SK-N-SH treated with all-trans-retinoic acid at 6 μM for 48 hours (cell line): ENCODE data around the gene ST6GALNAC3.

ENCODE experiments used
- ATAC-seq: fragments of 200-7000 bp; cut with Tn5 transposase; 3 replicates; pipeline ENCODE4 v1.9.1; 2020; ENCODE audit warnings: mild to moderate bottlenecking, moderate library complexity
- BACH2 ChIP-seq: fragments of 250-450 bp; sonication (Bioruptor Pico); IDR thresholded peaks from 2 replicates; pipeline ENCODE4 v1.9.0; 2021; ENCODE audit warnings: mild to moderate bottlenecking, borderline replicate concordance
- ESRRG ChIP-seq: fragments of 250-450 bp; sonication (Bioruptor Pico); IDR thresholded peaks from 2 replicates; pipeline ENCODE4 v1.6.1; 2021; ENCODE audit warnings: mild to moderate bottlenecking
- GLIS3 ChIP-seq: fragments of 250-450 bp; sonication (Bioruptor Pico); IDR thresholded peaks from 2 replicates; pipeline ENCODE4 v1.5.0; 2020; ENCODE audit warnings: mild to moderate bottlenecking, moderate library complexity
- ISL1 ChIP-seq: fragments of 250-450 bp; sonication (Bioruptor Pico); IDR thresholded peaks from 2 replicates; pipeline ENCODE4 v2.1.2; 2022; ENCODE audit warnings: mild to moderate bottlenecking, moderate library complexity
- OSR1 ChIP-seq: fragments of 250-450 bp; sonication (Bioruptor Pico); IDR thresholded peaks from 2 replicates; pipeline ENCODE4 v1.8.0; 2022; ENCODE audit warnings: moderate library complexity, mild to moderate bottlenecking, inconsistent platforms
- PPARA ChIP-seq: fragments of 250-450 bp; sonication (Bioruptor Pico); IDR thresholded peaks from 2 replicates; pipeline ENCODE4 v1.5.0; 2020; ENCODE audit warnings: mild to moderate bottlenecking, borderline replicate concordance
- SNAI2 ChIP-seq: fragments of 250-450 bp; sonication (Bioruptor Pico); IDR thresholded peaks from 2 replicates; pipeline ENCODE4 v1.5.0; 2020; ENCODE audit warnings: mild to moderate bottlenecking, moderate library complexity
- TCF4 ChIP-seq: fragments of 250-450 bp; sonication (Bioruptor Pico); IDR thresholded peaks from 2 replicates; pipeline ENCODE4 v1.8.0; 2021; ENCODE audit warnings: mild to moderate bottlenecking, moderate library complexity, borderline replicate concordance
- TOX ChIP-seq: fragments of 250-450 bp; sonication (Bioruptor Pico); IDR thresholded peaks from 2 replicates; pipeline ENCODE4 v1.8.0; 2021; ENCODE audit warnings: mild to moderate bottlenecking, moderate library complexity, borderline replicate concordance
- ZC3H10 ChIP-seq: fragments of 250-450 bp; sonication (Bioruptor Pico); IDR thresholded peaks from 2 replicates; pipeline ENCODE4 v1.5.1; 2021; ENCODE audit warnings: mild to moderate bottlenecking, moderate library complexity
- ZFP3 ChIP-seq: fragments of 250-450 bp; sonication (Bioruptor Pico); IDR thresholded peaks from 2 replicates; pipeline ENCODE4 v1.5.0; 2020; ENCODE audit warnings: mild to moderate bottlenecking, moderate library complexity
- ZFP30 ChIP-seq: fragments of 450-650 bp; formaldehyde crosslinking; IDR thresholded peaks from 2 replicates; pipeline ENCODE4 v1.5.0; 2022; ENCODE audit warnings: mild to moderate bottlenecking, moderate library complexity
- ZNF565 ChIP-seq: fragments of 450-650 bp; formaldehyde crosslinking; conservative IDR thresholded peaks from 2 replicates; pipeline ENCODE4 v1.5.0; 2020; ENCODE audit warnings: low read depth, mild to moderate bottlenecking, moderate library complexity
- ZNF8 ChIP-seq: fragments of 450-650 bp; formaldehyde crosslinking; IDR thresholded peaks from 2 replicates; pipeline ENCODE4 v1.5.0; 2020; ENCODE audit warnings: mild to moderate bottlenecking, moderate library complexity
- TF ChIP-seq, protein P1 (sequence below): fragments of 250-450 bp; sonication (Bioruptor Pico); IDR thresholded peaks from 2 replicates; pipeline ENCODE4 v1.8.0; 2020; ENCODE audit warnings: mild to moderate bottlenecking, moderate library complexity, borderline replicate concordance
- TF ChIP-seq, protein P2 (sequence below): fragments of 250-450 bp; sonication (Bioruptor Pico); IDR thresholded peaks from 2 replicates; pipeline ENCODE4 v1.5.0; 2020; ENCODE audit warnings: mild to moderate bottlenecking, moderate library complexity
- TF ChIP-seq, protein P3 (sequence below): fragments of 250-450 bp; sonication (Bioruptor Pico); IDR thresholded peaks from 2 replicates; pipeline ENCODE4 v1.5.1; 2020; ENCODE audit warnings: low read depth, mild to moderate bottlenecking, moderate library complexity
- TF ChIP-seq, protein P4 (sequence below): fragments of 250-450 bp; sonication (Bioruptor Pico); IDR thresholded peaks from 2 replicates; pipeline ENCODE4 v1.8.0; 2021; ENCODE audit warnings: low read depth, mild to moderate bottlenecking, moderate library complexity, borderline replicate concordance

ST6GALNAC3 gene

DNA sequence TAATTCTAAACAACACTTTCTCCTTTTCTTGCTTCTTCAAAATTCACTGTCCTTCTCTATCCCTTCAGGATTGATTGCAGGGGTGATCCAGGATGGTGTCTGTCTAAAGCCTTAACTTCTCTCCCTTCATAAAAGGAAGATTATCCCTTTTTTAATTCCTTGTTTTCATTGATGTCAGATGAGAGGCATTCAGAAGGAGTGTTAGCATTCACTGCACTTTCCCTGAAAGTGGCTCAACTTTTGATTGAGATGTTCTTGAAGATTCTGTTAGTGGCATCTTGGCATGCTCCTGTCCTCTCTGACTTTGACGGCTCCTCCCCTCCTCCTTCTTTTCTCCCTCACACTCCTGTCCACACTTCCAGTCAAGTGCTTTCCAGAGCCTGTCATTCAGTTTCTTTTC lies 71.6 kb downstream of the ST6GALNAC3 start:
- TF ChIP-seq ZFP30 (CRISPR knock-in tag) (no peak), OSR1 (CRISPR knock-in tag) (no peak), ZNF565 (CRISPR knock-in tag) (no peak), PPARA (no peak), ZC3H10 (CRISPR knock-in tag) (no peak), SNAI2 (CRISPR knock-in tag) (no peak), ISL1 (CRISPR knock-in tag) (no peak), TCF4 (CRISPR knock-in tag) (no peak), ZFP3 (no peak), BACH2 (no peak), ZNF8 (no peak)
- TF ChIP-seq, protein P1, sequence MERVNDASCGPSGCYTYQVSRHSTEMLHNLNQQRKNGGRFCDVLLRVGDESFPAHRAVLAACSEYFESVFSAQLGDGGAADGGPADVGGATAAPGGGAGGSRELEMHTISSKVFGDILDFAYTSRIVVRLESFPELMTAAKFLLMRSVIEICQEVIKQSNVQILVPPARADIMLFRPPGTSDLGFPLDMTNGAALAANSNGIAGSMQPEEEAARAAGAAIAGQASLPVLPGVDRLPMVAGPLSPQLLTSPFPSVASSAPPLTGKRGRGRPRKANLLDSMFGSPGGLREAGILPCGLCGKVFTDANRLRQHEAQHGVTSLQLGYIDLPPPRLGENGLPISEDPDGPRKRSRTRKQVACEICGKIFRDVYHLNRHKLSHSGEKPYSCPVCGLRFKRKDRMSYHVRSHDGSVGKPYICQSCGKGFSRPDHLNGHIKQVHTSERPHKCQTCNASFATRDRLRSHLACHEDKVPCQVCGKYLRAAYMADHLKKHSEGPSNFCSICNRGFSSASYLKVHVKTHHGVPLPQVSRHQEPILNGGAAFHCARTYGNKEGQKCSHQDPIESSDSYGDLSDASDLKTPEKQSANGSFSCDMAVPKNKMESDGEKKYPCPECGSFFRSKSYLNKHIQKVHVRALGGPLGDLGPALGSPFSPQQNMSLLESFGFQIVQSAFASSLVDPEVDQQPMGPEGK = no peak
- TF ChIP-seq, protein P2, sequence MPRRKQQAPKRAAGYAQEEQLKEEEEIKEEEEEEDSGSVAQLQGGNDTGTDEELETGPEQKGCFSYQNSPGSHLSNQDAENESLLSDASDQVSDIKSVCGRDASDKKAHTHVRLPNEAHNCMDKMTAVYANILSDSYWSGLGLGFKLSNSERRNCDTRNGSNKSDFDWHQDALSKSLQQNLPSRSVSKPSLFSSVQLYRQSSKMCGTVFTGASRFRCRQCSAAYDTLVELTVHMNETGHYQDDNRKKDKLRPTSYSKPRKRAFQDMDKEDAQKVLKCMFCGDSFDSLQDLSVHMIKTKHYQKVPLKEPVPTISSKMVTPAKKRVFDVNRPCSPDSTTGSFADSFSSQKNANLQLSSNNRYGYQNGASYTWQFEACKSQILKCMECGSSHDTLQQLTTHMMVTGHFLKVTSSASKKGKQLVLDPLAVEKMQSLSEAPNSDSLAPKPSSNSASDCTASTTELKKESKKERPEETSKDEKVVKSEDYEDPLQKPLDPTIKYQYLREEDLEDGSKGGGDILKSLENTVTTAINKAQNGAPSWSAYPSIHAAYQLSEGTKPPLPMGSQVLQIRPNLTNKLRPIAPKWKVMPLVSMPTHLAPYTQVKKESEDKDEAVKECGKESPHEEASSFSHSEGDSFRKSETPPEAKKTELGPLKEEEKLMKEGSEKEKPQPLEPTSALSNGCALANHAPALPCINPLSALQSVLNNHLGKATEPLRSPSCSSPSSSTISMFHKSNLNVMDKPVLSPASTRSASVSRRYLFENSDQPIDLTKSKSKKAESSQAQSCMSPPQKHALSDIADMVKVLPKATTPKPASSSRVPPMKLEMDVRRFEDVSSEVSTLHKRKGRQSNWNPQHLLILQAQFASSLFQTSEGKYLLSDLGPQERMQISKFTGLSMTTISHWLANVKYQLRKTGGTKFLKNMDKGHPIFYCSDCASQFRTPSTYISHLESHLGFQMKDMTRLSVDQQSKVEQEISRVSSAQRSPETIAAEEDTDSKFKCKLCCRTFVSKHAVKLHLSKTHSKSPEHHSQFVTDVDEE (CRISPR knock-in tag) = no peak
- TF ChIP-seq, protein P3, sequence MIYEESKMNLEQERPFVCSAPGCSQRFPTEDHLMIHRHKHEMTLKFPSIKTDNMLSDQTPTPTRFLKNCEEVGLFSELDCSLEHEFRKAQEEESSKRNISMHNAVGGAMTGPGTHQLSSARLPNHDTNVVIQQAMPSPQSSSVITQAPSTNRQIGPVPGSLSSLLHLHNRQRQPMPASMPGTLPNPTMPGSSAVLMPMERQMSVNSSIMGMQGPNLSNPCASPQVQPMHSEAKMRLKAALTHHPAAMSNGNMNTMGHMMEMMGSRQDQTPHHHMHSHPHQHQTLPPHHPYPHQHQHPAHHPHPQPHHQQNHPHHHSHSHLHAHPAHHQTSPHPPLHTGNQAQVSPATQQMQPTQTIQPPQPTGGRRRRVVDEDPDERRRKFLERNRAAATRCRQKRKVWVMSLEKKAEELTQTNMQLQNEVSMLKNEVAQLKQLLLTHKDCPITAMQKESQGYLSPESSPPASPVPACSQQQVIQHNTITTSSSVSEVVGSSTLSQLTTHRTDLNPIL (CRISPR knock-in tag) = no peak

DNA sequence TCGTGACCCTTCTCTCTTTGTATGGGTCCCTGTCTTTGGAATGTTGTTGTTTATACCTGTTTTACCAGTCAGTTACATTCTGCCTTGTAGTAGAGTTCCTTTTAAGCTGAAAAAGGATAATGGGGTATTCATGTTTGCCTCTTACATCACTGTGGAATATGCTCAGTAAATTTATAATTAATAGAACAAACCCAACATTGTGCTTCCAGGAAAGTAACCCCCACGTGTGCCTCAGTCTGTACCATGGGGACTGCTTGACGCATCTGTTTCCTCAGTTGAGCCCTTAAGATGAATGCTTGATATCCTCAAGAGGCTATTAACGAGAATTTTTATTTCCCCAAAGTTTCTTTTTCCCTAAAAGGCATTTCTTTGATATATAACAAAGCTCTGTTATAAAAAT lies 73.4 kb downstream of the ST6GALNAC3 start:
- no peak for ATAC-seq
- TF ChIP-seq BACH2 (no peak), ZNF8 (no peak), ZC3H10 (CRISPR knock-in tag) (no peak), GLIS3 (CRISPR knock-in tag) (no peak), PPARA (no peak), SNAI2 (CRISPR knock-in tag) (no peak), TOX (CRISPR knock-in tag) (no peak), ESRRG (no peak)
- TF ChIP-seq, protein P4, sequence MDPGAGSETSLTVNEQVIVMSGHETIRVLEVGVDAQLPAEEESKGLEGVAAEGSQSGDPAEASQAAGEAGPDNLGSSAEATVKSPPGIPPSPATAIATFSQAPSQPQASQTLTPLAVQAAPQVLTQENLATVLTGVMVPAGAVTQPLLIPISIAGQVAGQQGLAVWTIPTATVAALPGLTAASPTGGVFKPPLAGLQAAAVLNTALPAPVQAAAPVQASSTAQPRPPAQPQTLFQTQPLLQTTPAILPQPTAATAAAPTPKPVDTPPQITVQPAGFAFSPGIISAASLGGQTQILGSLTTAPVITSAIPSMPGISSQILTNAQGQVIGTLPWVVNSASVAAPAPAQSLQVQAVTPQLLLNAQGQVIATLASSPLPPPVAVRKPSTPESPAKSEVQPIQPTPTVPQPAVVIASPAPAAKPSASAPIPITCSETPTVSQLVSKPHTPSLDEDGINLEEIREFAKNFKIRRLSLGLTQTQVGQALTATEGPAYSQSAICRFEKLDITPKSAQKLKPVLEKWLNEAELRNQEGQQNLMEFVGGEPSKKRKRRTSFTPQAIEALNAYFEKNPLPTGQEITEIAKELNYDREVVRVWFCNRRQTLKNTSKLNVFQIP (CRISPR knock-in tag) = no peak
- TF ChIP-seq, protein P3 (CRISPR knock-in tag) = no peak
- TF ChIP-seq, protein P1 = no peak
- TF ChIP-seq, protein P2 (CRISPR knock-in tag) = no peak
- TF ChIP-seq, all 23 proteins: peak for 0

More for the DNA sequence above, 71.6 kb downstream of the ST6GALNAC3 start:
- no peak for ATAC-seq
